IPS DF 6.9 (cell line): ENCODE measurements around the gene PER2.
"Not testable (repeated sequence)": the region's sequence is repeated elsewhere in the genome, so short reads cannot be mapped to it uniquely, and the experiment has no call there.

Experiments
- DNase-seq: peaks from one replicate; pipeline ENCODE4 v3.0.0-alpha.2; 2013; ENCODE audit warnings: low read depth, low spot score
- H3K27ac ChIP-seq: one replicate; pipeline ENCODE4 v1.5.1; 2013; ENCODE audit warnings: low read length, control low read depth
- H3K27me3 ChIP-seq: 2 replicates; pipeline ENCODE4 v1.6.1; 2013; ENCODE audit warnings: mild to moderate bottlenecking, low read length; ENCODE audit not compliant: control insufficient read depth, insufficient read depth
- H3K36me3 ChIP-seq: 2 replicates; pipeline ENCODE4 v1.6.1; 2013; ENCODE audit warnings: low read length; ENCODE audit not compliant: control insufficient read depth, insufficient read depth
- H3K4me1 ChIP-seq: 2 replicates; pipeline ENCODE4 v1.6.1; 2013; ENCODE audit warnings: low read length; ENCODE audit not compliant: control insufficient read depth, insufficient read depth
- H3K4me3 ChIP-seq: 2 replicates; pipeline ENCODE4 v1.5.1; 2013; ENCODE audit warnings: mild to moderate bottlenecking, low read length
- H3K9me3 ChIP-seq: 2 replicates; pipeline ENCODE4 v1.6.1; 2013; ENCODE audit warnings: low read length, inconsistent platforms; ENCODE audit not compliant: control insufficient read depth, insufficient read depth
- WGBS: extraction: QIAGEN DNeasy Blood & Tissue Kit; methylation state at CpG from one replicate; pipeline ENCODE4 v1.1.7; 2013; ENCODE audit warnings: mixed read lengths, missing lambda C conversion rate; ENCODE audit not compliant: insufficient read length, insufficient coverage; 5-methylcytosine and 5-hydroxymethylcytosine counted together

Gene PER2

GRCh38 chr2:238325694-238326093 lies 37.3 kb upstream of the PER2 start:
- H3K9me3 ChIP-seq = no peaks in the 10 kb centered on the region
- peaks cover 5% of the 10 kb centered on the region for H3K36me3 ChIP-seq
- no peaks in the 10 kb centered on the region for H3K4me1 ChIP-seq
- DNase-seq = no peak
- no peak overlapping the region for H3K4me3 ChIP-seq
- WGBS = no CpG with 5 or more reads among the region's 9 CpGs
- H3K27me3 ChIP-seq = no peaks in the 10 kb centered on the region
- H3K27ac ChIP-seq = no peak overlapping the region

GRCh38 chr2:238324248-238324647 lies 35.8 kb upstream of the PER2 start:
- H3K9me3 ChIP-seq, DNase-seq, H3K4me1 ChIP-seq, H3K27ac ChIP-seq, H3K27me3 ChIP-seq, H3K4me3 ChIP-seq, H3K36me3 ChIP-seq: not testable (repeated sequence)
- no CpG with 5 or more reads among the region's 7 CpGs for WGBS

- no peak for DNase-seq
- no peak overlapping the region for H3K27ac ChIP-seq
- H3K27me3 ChIP-seq = no peaks in the 10 kb centered on the region
- WGBS = no CpG with 5 or more reads among the region's 10 CpGs
- no peak overlapping the region for H3K4me3 ChIP-seq
- no peaks in the 10 kb centered on the region; the same call in 1 of the 2 replicates for H3K36me3 ChIP-seq
- no peaks in the 10 kb centered on the region for H3K9me3 ChIP-seq
- H3K4me1 ChIP-seq = no peaks in the 10 kb centered on the region
Measured at GRCh38 chr2:238322001-238322411, 33.6 kb upstream of the PER2 start.

GRCh38 chr2:238321467-238321866 lies 33.1 kb upstream of the PER2 start:
- Histone ChIP-seq H3K4me3 (no peak overlapping the region; the same call in 1 of the 2 replicates), H3K27ac (no peak overlapping the region), H3K27me3 (no peaks in the 10 kb centered on the region), H3K36me3 (no peaks in the 10 kb centered on the region), H3K4me1 (no peaks in the 10 kb centered on the region), H3K9me3 (no peaks in the 10 kb centered on the region)
- no peak for DNase-seq
- no CpG with 5 or more reads among the region's 9 CpGs for WGBS

GRCh38 chr2:238320648-238321281 lies 32.4 kb upstream of the PER2 start:
- H3K4me1 ChIP-seq = no peaks in the 10 kb centered on the region
- H3K27me3 ChIP-seq = no peaks in the 10 kb centered on the region
- no peaks in the 10 kb centered on the region for H3K36me3 ChIP-seq
- H3K27ac ChIP-seq = no peak overlapping the region
- H3K4me3 ChIP-seq = peak overlapping the region; percentile 95
- no peak for DNase-seq
- H3K9me3 ChIP-seq = no peaks in the 10 kb centered on the region
- no CpG with 5 or more reads among the region's 65 CpGs for WGBS

GRCh38 chr2:238320246-238320647 lies 31.8 kb upstream of the PER2 start, which contains the start of gene TRAF3IP1:
Gene TRAF3IP1, plus strand, starts transcription at chr2:238320518. Its CDS starts 145 bp downstream, at chr2:238320663.
- no CpG with 5 or more reads among the region's 58 CpGs for WGBS
- DNase-seq = peak; percentile 68
- H3K27ac ChIP-seq = no peak within 1 kb of the TSS
- H3K9me3 ChIP-seq = no peaks in the 10 kb centered on the region; the same call in 1 of the 2 replicates
- H3K27me3 ChIP-seq = no peaks in the 10 kb centered on the region
- H3K4me1 ChIP-seq = no peaks in the 10 kb centered on the region
- no peaks in the 10 kb centered on the region for H3K36me3 ChIP-seq
- peak within 1 kb of the TSS; percentile 95 for H3K4me3 ChIP-seq

GRCh38 chr2:238315031-238315595 lies 26.7 kb upstream of the PER2 start:
- DNase-seq = no peak
- no peaks in the 10 kb centered on the region for H3K4me1 ChIP-seq
- no peaks in the 10 kb centered on the region; the same call in 1 of the 2 replicates for H3K9me3 ChIP-seq
- no CpG with 5 or more reads among the region's 13 CpGs for WGBS
- no peak overlapping the region for H3K4me3 ChIP-seq
- no peaks in the 10 kb centered on the region for H3K36me3 ChIP-seq
- no peak overlapping the region for H3K27ac ChIP-seq
- H3K27me3 ChIP-seq = no peaks in the 10 kb centered on the region

GRCh38 chr2:238314576-238314975 lies 26.2 kb upstream of the PER2 start:
- H3K27me3 ChIP-seq = no peaks in the 10 kb centered on the region
- no peak overlapping the region for H3K27ac ChIP-seq
- DNase-seq = no peak
- no CpG with 5 or more reads among the region's 8 CpGs for WGBS
- no peaks in the 10 kb centered on the region for H3K36me3 ChIP-seq
- no peaks in the 10 kb centered on the region for H3K4me1 ChIP-seq
- H3K4me3 ChIP-seq = no peak overlapping the region
- H3K9me3 ChIP-seq = no peaks in the 10 kb centered on the region; the same call in 1 of the 2 replicates

GRCh38 chr2:238313991-238314350 lies 25.6 kb upstream of the PER2 start:
- H3K9me3 ChIP-seq = no peaks in the 10 kb centered on the region; the same call in 1 of the 2 replicates
- no peaks in the 10 kb centered on the region for H3K27me3 ChIP-seq
- no peak for DNase-seq
- H3K27ac ChIP-seq = no peak overlapping the region
- no peaks in the 10 kb centered on the region for H3K4me1 ChIP-seq
- WGBS = no CpG with 5 or more reads among the region's 2 CpGs
- H3K36me3 ChIP-seq = no peaks in the 10 kb centered on the region
- H3K4me3 ChIP-seq = no peak overlapping the region

GRCh38 chr2:238313289-238313990 lies 25.0 kb upstream of the PER2 start:
- H3K27me3 ChIP-seq = no peaks in the 10 kb centered on the region
- no peak for DNase-seq
- H3K4me3 ChIP-seq = no peak overlapping the region
- no peaks in the 10 kb centered on the region for H3K36me3 ChIP-seq
- no peak overlapping the region for H3K27ac ChIP-seq
- WGBS = no CpG with 5 or more reads among the region's 8 CpGs
- no peaks in the 10 kb centered on the region; the same call in 1 of the 2 replicates for H3K9me3 ChIP-seq
- H3K4me1 ChIP-seq = no peaks in the 10 kb centered on the region
